ENCODE measurements around the gene HS3ST2.

The HS3ST2 gene

DNA sequence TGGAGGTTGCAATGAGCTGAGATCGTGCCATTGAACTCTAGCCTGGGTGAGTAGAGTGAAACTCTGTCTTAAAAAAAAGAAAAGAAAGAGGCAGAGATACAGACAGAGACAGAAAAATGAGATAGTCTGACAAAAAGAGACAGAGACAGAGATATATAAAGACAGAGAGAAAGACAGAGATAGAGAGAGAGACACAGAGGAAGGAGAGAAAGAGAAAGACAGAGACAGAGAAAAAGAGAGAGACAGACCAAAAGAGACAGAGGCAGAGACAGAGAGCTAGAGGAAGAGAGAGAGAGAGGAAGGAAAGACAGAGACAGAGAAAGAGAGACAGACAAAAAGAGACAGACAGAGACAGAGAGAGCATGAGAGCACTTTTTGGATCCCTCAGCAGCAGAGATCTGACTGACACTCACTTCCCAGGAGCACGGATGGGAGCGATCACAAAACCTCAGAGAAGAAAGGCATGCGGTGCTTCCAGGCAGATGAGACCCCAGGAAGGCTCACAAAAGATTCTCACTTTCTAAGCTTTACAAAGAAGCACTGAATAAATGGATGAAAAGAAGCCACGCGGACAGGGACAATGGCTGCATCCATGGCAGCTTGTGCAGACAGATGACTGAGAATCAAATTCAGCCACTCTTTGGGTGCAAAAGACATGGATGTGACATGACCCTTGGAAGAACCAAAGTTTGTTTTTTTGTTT is 38.6 kb upstream of the HS3ST2 start:
- no peak overlapping the region for H3K27ac ChIP-seq
- TF ChIP-seq, protein P1, sequence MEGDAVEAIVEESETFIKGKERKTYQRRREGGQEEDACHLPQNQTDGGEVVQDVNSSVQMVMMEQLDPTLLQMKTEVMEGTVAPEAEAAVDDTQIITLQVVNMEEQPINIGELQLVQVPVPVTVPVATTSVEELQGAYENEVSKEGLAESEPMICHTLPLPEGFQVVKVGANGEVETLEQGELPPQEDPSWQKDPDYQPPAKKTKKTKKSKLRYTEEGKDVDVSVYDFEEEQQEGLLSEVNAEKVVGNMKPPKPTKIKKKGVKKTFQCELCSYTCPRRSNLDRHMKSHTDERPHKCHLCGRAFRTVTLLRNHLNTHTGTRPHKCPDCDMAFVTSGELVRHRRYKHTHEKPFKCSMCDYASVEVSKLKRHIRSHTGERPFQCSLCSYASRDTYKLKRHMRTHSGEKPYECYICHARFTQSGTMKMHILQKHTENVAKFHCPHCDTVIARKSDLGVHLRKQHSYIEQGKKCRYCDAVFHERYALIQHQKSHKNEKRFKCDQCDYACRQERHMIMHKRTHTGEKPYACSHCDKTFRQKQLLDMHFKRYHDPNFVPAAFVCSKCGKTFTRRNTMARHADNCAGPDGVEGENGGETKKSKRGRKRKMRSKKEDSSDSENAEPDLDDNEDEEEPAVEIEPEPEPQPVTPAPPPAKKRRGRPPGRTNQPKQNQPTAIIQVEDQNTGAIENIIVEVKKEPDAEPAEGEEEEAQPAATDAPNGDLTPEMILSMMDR (IDR thresholded peaks at IDR 0.05), result no peak
- H3K36me3 ChIP-seq, result no peaks in the 10 kb centered on the region
- H3K27me3 ChIP-seq, result no peaks in the 10 kb centered on the region
- no peaks in the 10 kb centered on the region for H3K9me3 ChIP-seq
- H3K4me3 ChIP-seq, result no peak overlapping the region
- DNase-seq, result no peak
- intact Hi-C loops (cut with DNase I; ENCODE audit: low total_unique reads), result no loop called here
- H3K4me1 ChIP-seq, result no peaks in the 10 kb centered on the region

DNA sequence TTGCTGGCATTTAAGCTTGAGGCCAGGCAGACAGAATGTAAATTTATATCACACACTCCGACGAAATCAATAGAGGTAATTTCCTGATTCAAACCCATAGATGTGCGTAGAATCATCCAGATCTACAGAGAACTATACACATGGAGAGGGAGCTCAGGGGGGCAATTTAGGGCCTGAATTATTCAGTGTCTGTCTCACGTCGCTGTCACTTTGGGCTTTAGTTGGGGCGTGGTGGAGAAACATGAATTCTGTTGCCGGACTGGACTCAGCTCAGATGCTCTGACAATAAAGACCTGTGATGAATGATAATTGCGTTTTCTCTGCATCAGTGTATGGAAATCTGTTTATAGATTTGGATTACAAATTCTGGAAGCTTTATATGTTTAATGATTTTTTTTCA is 32.5 kb upstream of the HS3ST2 start:
- intact Hi-C loops (cut with DNase I; ENCODE audit: low total_unique reads), result no loop called here
- TF ChIP-seq, protein P1 (IDR thresholded peaks at IDR 0.05), result no peak

GRCh38 chr16:22782314-22782713 is 31.6 kb upstream of the HS3ST2 start:
- DNase-seq, result peak in 1 of 2 donors; percentile 59
- intact Hi-C loops (cut with DNase I; ENCODE audit: low total_unique reads), result no loop called here
- no peak overlapping the region for H3K27ac ChIP-seq
- H3K27me3 ChIP-seq, result no peaks in the 10 kb centered on the region
- TF ChIP-seq, protein P1 (IDR thresholded peaks at IDR 0.05), result no peak
- no peaks in the 10 kb centered on the region for H3K36me3 ChIP-seq
- peaks cover 0 to 3% (median 0%) of the 10 kb centered on the region in 4 donors for H3K4me1 ChIP-seq
- no peak overlapping the region for H3K4me3 ChIP-seq
- H3K9me3 ChIP-seq, result no peaks in the 10 kb centered on the region

More for the DNA sequence above, 32.5 kb upstream of the HS3ST2 start:
- H3K9me3 ChIP-seq, result no peaks in the 10 kb centered on the region
- no peaks in the 10 kb centered on the region for H3K36me3 ChIP-seq
- H3K27me3 ChIP-seq, result no peaks in the 10 kb centered on the region
- no peak overlapping the region for H3K27ac ChIP-seq
- H3K4me3 ChIP-seq, result no peak overlapping the region
- no peaks in the 10 kb centered on the region for H3K4me1 ChIP-seq
- no peak for DNase-seq

DNA sequence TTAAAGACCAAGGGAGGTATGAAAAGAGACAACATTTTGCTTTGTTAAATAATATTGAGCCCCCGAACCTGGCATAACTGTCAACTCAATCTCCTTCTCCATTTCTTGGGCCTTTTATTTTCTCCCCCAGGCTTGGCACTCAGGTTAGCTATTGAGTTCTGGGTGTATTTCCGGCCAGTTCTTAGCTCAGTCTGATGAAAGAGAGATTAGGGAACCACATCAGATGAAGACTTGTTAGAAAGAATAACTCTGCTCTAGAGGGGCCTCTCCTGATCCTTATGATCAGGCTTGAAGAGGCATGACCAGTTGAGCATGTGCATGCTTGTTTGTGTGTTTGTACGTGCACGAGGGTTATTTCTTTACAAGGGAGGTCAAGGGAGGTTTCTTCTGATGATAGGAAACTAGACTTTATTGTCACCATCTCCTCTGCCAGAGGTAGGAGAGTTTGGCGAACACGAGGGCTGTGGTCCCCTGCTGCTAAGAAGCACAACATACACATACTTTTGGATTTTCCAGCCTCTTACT is 29.2 kb upstream of the HS3ST2 start:
- intact Hi-C loops (cut with DNase I; ENCODE audit: low total_unique reads), result no loop called here

GRCh38 chr16:22785552-22785951 is 28.4 kb upstream of the HS3ST2 start:
- DNase-seq, result no peak
- H3K27me3 ChIP-seq, result no peaks in the 10 kb centered on the region
- H3K9me3 ChIP-seq, result no peaks in the 10 kb centered on the region
- H3K4me3 ChIP-seq, result no peak overlapping the region
- intact Hi-C loops (cut with DNase I; ENCODE audit: low total_unique reads), result no loop called here
- TF ChIP-seq, protein P1 (IDR thresholded peaks at IDR 0.05), result no peak
- no peaks in the 10 kb centered on the region for H3K36me3 ChIP-seq
- H3K27ac ChIP-seq, result no peak overlapping the region
- H3K4me1 ChIP-seq, result peaks cover 0 to 17% (median 5%) of the 10 kb centered on the region in 4 donors

More for the DNA sequence above, 29.2 kb upstream of the HS3ST2 start:
- no peak overlapping the region for H3K4me3 ChIP-seq
- H3K36me3 ChIP-seq, result no peaks in the 10 kb centered on the region
- no peak overlapping the region for H3K27ac ChIP-seq
- TF ChIP-seq, protein P1 (IDR thresholded peaks at IDR 0.05), result no peak
- H3K4me1 ChIP-seq, result peaks cover 0 to 17% (median 5%) of the 10 kb centered on the region in 4 donors
- DNase-seq, result no peak
- no peaks in the 10 kb centered on the region for H3K27me3 ChIP-seq
- H3K9me3 ChIP-seq, result no peaks in the 10 kb centered on the region
